ENCODE results near the gene SPRED2. TPM values are rescaled to one million over a fixed set of nuclear protein-coding genes. Genes with fewer than 3 reads are reported as not detected.
"Not testable (repeated sequence)": the region's sequence is repeated elsewhere in the genome, so short reads cannot be mapped to it uniquely, and the experiment has no call there.

Gene SPRED2
- polyA plus RNA-seq, 4 donors = 35.9 to 39.1 (median 37.7) TPM

GRCh38 chr2:65351234-65351947 lies 81.0 kb downstream of the SPRED2 start:
- no peak for DNase-seq (ENCODE audit: low read depth in 4 of 4, low spot score in 2 of 4)

- DNase-seq (ENCODE audit: low read depth in 4 of 4, low spot score in 2 of 4) = no peak
Measured at GRCh38 chr2:65350651-65351056, 81.7 kb downstream of the SPRED2 start.

GRCh38 chr2:65349863-65350262 lies 82.5 kb downstream of the SPRED2 start:
- DNase-seq (ENCODE audit: low read depth in 4 of 4, low spot score in 2 of 4) = peak in 2 of 4 donors; percentile 24 to 43

- DNase-seq (ENCODE audit: low read depth in 4 of 4, low spot score in 2 of 4) = no peak
Measured at GRCh38 chr2:65347913-65348312, 84.5 kb downstream of the SPRED2 start.

- no peak for DNase-seq (ENCODE audit: low read depth in 4 of 4, low spot score in 2 of 4)
Measured at GRCh38 chr2:65345631-65346030, 86.8 kb downstream of the SPRED2 start.

GRCh38 chr2:65344689-65345088 lies 87.7 kb downstream of the SPRED2 start:
- no peak for DNase-seq (ENCODE audit: low read depth in 4 of 4, low spot score in 2 of 4)

- DNase-seq (ENCODE audit: low read depth in 4 of 4, low spot score in 2 of 4) = no peak
Measured at GRCh38 chr2:65344182-65344581, 88.2 kb downstream of the SPRED2 start.

GRCh38 chr2:65343386-65343785 lies 89.0 kb downstream of the SPRED2 start:
- DNase-seq (ENCODE audit: low read depth in 4 of 4, low spot score in 2 of 4) = no peak

GRCh38 chr2:65340898-65341681 lies 91.3 kb downstream of the SPRED2 start:
- no peak for DNase-seq (ENCODE audit: low read depth in 4 of 4, low spot score in 2 of 4)

GRCh38 chr2:65339648-65340047 lies 92.8 kb downstream of the SPRED2 start:
- no peak for DNase-seq (ENCODE audit: low read depth in 4 of 4, low spot score in 2 of 4)

GRCh38 chr2:65338830-65339495 lies 93.4 kb downstream of the SPRED2 start:
- not testable (repeated sequence) for DNase-seq (ENCODE audit: low read depth in 4 of 4, low spot score in 2 of 4)

- not testable (repeated sequence) for DNase-seq (ENCODE audit: low read depth in 4 of 4, low spot score in 2 of 4)
Measured at GRCh38 chr2:65337915-65338314, 94.5 kb downstream of the SPRED2 start.

GRCh38 chr2:65334714-65335113 lies 97.7 kb downstream of the SPRED2 start:
- no peak for DNase-seq (ENCODE audit: low read depth in 4 of 4, low spot score in 2 of 4)

- DNase-seq (ENCODE audit: low read depth in 4 of 4, low spot score in 2 of 4) = no peak
Measured at GRCh38 chr2:65331336-65332025, 100.9 kb downstream of the SPRED2 start.

- DNase-seq (ENCODE audit: low read depth in 4 of 4, low spot score in 2 of 4) = no peak
Measured at GRCh38 chr2:65329525-65329924, 102.9 kb downstream of the SPRED2 start.

GRCh38 chr2:65326276-65326675 lies 106.1 kb downstream of the SPRED2 start:
- no peak for DNase-seq (ENCODE audit: low read depth in 4 of 4, low spot score in 2 of 4)

GRCh38 chr2:65325066-65325465 lies 107.3 kb downstream of the SPRED2 start:
- no peak for DNase-seq (ENCODE audit: low read depth in 4 of 4, low spot score in 2 of 4)

- DNase-seq (ENCODE audit: low read depth in 4 of 4, low spot score in 2 of 4) = no peak
Measured at GRCh38 chr2:65320946-65321345, 111.5 kb downstream of the SPRED2 start.

- DNase-seq (ENCODE audit: low read depth in 4 of 4, low spot score in 2 of 4) = no peak
Measured at GRCh38 chr2:65320042-65320725, 112.2 kb downstream of the SPRED2 start.

- no peak for DNase-seq (ENCODE audit: low read depth in 4 of 4, low spot score in 2 of 4)
Measured at GRCh38 chr2:65319674-65320041, 112.7 kb downstream of the SPRED2 start.
